Thoracic aorta (tissue), 2 donors: ENCODE results near the gene DTL. TPM values are rescaled to one million over a fixed set of nuclear protein-coding genes. Genes with fewer than 3 reads are reported as not detected.

Experiments used
- ATAC-seq: fragments of 150-250 bp; one replicate; pipeline ENCODE4 v1.8.0; 2017; ENCODE audit warnings: low read depth; ENCODE audit not compliant: insufficient number of reproducible peaks, low FRiP score
- DNase-seq: peaks from one replicate; pipeline ENCODE4 v3.0.0-alpha.2; 2020; ENCODE audit warnings: low spot score
- H3K27ac ChIP-seq, 2 donors: fragments of 200-600 bp; sonication (generic); 1 replicate in 1 of 2; 2 replicates in 1 of 2; pipeline ENCODE4 v1.5.1; 2016; ENCODE audit warnings: mild to moderate bottlenecking in 2 of 2, moderate library complexity in 2 of 2
- H3K27me3 ChIP-seq: fragments of 200-600 bp; sonication (generic); replicated peaks from 2 replicates; pipeline ENCODE4 v1.6.0; 2016; ENCODE audit warnings: mild to moderate bottlenecking; ENCODE audit not compliant: insufficient read depth
- H3K36me3 ChIP-seq: fragments of 200-600 bp; sonication (generic); one replicate; pipeline ENCODE4 v1.5.1; 2016
- H3K4me1 ChIP-seq, 2 donors: fragments of 200-600 bp; sonication (generic); 1 replicate in 1 of 2; 2 replicates in 1 of 2; pipeline versions ENCODE4 v1.5.1 to v1.6.0; 2016; ENCODE audit warnings: low read depth in 2 of 2, mild to moderate bottlenecking in 1 of 2; ENCODE audit not compliant: control insufficient read depth in 1 of 2
- H3K4me3 ChIP-seq: fragments of 200-600 bp; sonication (generic); 2 replicates; pipeline ENCODE4 v1.5.1; 2016; ENCODE audit warnings: mild to moderate bottlenecking
- H3K9me3 ChIP-seq: fragments of 200-600 bp; sonication (generic); 2 replicates; pipeline ENCODE4 v1.5.1; 2016
- CTCF ChIP-seq: fragments of 200-600 bp; sonication (generic); IDR thresholded peaks from one replicate; pipeline ENCODE4 v1.5.1; 2019; ENCODE audit warnings: antibody characterized with exemption
- total RNA-seq, 2 donors: library from RNA; depleted of rRNA; stranded (reverse); fragments of >200 nt; gene quantifications; one replicate each; pipeline versions ENCODE4 v1.1.0 to v1.2.3, GENCODE V29; 2016

DTL gene
- total RNA-seq, 2 donors from 2014 or later, result 0.21 to 3.4 TPM

- TF ChIP-seq CTCF, result no peak
- Histone ChIP-seq H3K36me3 (no peaks in the 10 kb centered on the region), H3K9me3 (no peaks in the 10 kb centered on the region), H3K27ac (no peak overlapping the region), H3K4me1 (no peaks in the 10 kb centered on the region), H3K27me3 (no peaks in the 10 kb centered on the region), H3K4me3 (no peak overlapping the region)
- DNase-seq (no peak), ATAC-seq (no peak)
Observed at GRCh38 chr1:212124690-212125582, 89.4 kb downstream of the DTL start.

- ATAC-seq (no peak), DNase-seq (no peak)
- H3K4me1 ChIP-seq, result no peaks in the 10 kb centered on the region
- no peak for TF ChIP-seq CTCF
- H3K9me3 ChIP-seq, result no peaks in the 10 kb centered on the region
- H3K4me3 ChIP-seq, result no peak overlapping the region
- no peaks in the 10 kb centered on the region for H3K27me3 ChIP-seq
- H3K36me3 ChIP-seq, result no peaks in the 10 kb centered on the region
- no peak overlapping the region for H3K27ac ChIP-seq
Observed at GRCh38 chr1:212125654-212126053, 90.1 kb downstream of the DTL start.

DNA sequence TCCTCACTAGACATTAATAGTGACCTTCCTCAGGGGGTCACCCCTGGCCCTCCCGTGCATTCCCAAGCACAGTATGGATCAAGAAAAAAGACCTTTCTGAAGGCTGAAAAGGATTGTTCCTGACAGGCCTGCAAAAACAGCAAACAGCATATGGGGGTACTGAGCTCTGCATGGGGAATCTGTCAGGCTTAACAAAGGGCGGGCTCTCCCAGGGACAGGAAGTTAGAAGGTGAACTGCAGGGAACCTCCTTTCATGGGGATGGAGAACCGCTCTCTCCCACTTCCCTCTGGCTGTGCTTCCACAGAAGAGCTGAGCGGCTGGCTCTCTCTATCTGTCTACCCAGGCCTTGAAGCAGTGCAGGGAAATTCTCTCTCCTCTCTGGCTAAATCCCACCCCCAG, 91.7 kb downstream of the DTL start:
- H3K27me3 ChIP-seq, result no peaks in the 10 kb centered on the region
- no peaks in the 10 kb centered on the region for H3K4me1 ChIP-seq
- no peak overlapping the region for H3K4me3 ChIP-seq
- H3K9me3 ChIP-seq, result no peaks in the 10 kb centered on the region
- no peak for DNase-seq
- no peak overlapping the region for H3K27ac ChIP-seq
- TF ChIP-seq CTCF, result no peak
- H3K36me3 ChIP-seq, result no peaks in the 10 kb centered on the region
- ATAC-seq, result no peak

GRCh38 chr1:212129781-212130180, 94.2 kb downstream of the DTL start:
- H3K27ac ChIP-seq, result no peak overlapping the region
- H3K27me3 ChIP-seq, result no peaks in the 10 kb centered on the region
- no peaks in the 10 kb centered on the region for H3K4me1 ChIP-seq
- TF ChIP-seq CTCF, result no peak
- no peak for ATAC-seq
- DNase-seq, result no peak
- no peak overlapping the region for H3K4me3 ChIP-seq
- H3K9me3 ChIP-seq, result no peaks in the 10 kb centered on the region
- H3K36me3 ChIP-seq, result no peaks in the 10 kb centered on the region

- ATAC-seq, result no peak
- Histone ChIP-seq H3K27me3 (no peaks in the 10 kb centered on the region), H3K9me3 (no peaks in the 10 kb centered on the region), H3K4me3 (no peak overlapping the region), H3K36me3 (no peaks in the 10 kb centered on the region), H3K4me1 (no peaks in the 10 kb centered on the region), H3K27ac (no peak overlapping the region)
- DNase-seq, result no peak
- TF ChIP-seq CTCF, result no peak
Observed at GRCh38 chr1:212132025-212132424, 96.5 kb downstream of the DTL start.
